Right lobe of liver (tissue), 6 donors: ENCODE results near the gene C1orf210. TPM values are rescaled to one million over a fixed set of nuclear protein-coding genes. Genes with fewer than 3 reads are reported as not detected.

ENCODE experiments used
- ATAC-seq, 4 donors: fragments of 200-7000 bp; cut with Tn5 transposase; one replicate each; pipeline ENCODE4 v1.9.1; 2020; ENCODE audit warnings: mild to moderate bottlenecking in 4 of 4, moderate library complexity in 4 of 4
- DNase-seq, 3 donors: peaks; one replicate each; pipeline ENCODE4 v3.0.0-alpha.2; 2020
- H3K27ac ChIP-seq, 3 donors: fragments of 200-600 bp; one replicate each; pipeline ENCODE4 v1.8.0; 2022
- H3K27me3 ChIP-seq, 2 donors: fragments of 200-600 bp; one replicate each; pipeline ENCODE4 v1.8.0; 2022
- H3K36me3 ChIP-seq, 4 donors: fragments of 200-600 bp; sonication (generic) in 1 of 4; one replicate each; pipeline versions ENCODE4 v1.5.1 to v1.8.0; 2017 to 2022; ENCODE audit warnings: control low read depth in 1 of 4
- H3K4me1 ChIP-seq, 4 donors: fragments of 200-600 bp; sonication (generic) in 1 of 4; one replicate each; pipeline versions ENCODE4 v1.5.1 to v1.8.0; 2017 to 2022; ENCODE audit warnings: control low read depth in 1 of 4
- H3K4me3 ChIP-seq, 3 donors: fragments of 200-600 bp; one replicate each; pipeline ENCODE4 v1.8.0; 2022
- H3K9me3 ChIP-seq, 4 donors: fragments of 200-600 bp; sonication (generic) in 1 of 4; one replicate each; pipeline versions ENCODE4 v1.5.1 to v1.8.0; 2017 to 2022; ENCODE audit warnings: control low read depth in 1 of 4
- POLR2A ChIP-seq: fragments of 450-650 bp; IDR thresholded peaks from one replicate; pipeline ENCODE4 v1.6.1; 2017; ENCODE audit warnings: antibody characterized with exemption, mild to moderate bottlenecking
- WGBS: methylation state at CpG from one replicate; pipeline ENCODE4 v1.1.6; 2018; ENCODE audit warnings: low coverage, low lambda C conversion rate; ENCODE audit not compliant: insufficient coverage; ENCODE audit errors: missing lambda C conversion rate; 5-methylcytosine and 5-hydroxymethylcytosine counted together
- intact Hi-C, 2 donors: fragments of 100-400 bp; cut with DNase I; formaldehyde crosslinking; loops; one replicate each; pipeline versions ENCODE4 v1.11.2 to v1.14.1; 2022
- total RNA-seq, 6 experiments: library from RNA; depleted of rRNA in 2 of 6; stranded (reverse); fragments of >200 nt in 2 of 6; fragmentation: NEBNext Ultra II Directional in 3 of 6; extraction: Animal tissue kit (Norgen Biotek cat#: 25700) in 3 of 6; gene quantifications; one replicate each; pipeline versions ENCODE4 v1.1.0 to v1.2.4, GENCODE V29; 2016 to 2023
- TF ChIP-seq, protein P1 (sequence below), 4 donors: fragments of 200-600 bp in 3 of 4; fragments of 450-650 bp in 1 of 4; IDR thresholded peaks; one replicate each; pipeline versions ENCODE4 v1.5.1 to v1.8.0; 2016 to 2022; ENCODE audit warnings: antibody characterized with exemption in 4 of 4, mild to moderate bottlenecking in 2 of 4
- donor health status: DM: no; HTN: yes; CAD: no.
- donor health status: DM: no; HTN: no; CAD: no.
- donor health status: DM: no; HTN: no; CAD: no.
- donor health status: DM: no; HTN: yes; CAD: no.
- donor health status: DM: no; HTN: yes; CAD: no.

Gene C1orf210
- total RNA-seq, 6 experiments from 2014 or later: 0.58 to 2.7 (median 1.7) TPM

DNA sequence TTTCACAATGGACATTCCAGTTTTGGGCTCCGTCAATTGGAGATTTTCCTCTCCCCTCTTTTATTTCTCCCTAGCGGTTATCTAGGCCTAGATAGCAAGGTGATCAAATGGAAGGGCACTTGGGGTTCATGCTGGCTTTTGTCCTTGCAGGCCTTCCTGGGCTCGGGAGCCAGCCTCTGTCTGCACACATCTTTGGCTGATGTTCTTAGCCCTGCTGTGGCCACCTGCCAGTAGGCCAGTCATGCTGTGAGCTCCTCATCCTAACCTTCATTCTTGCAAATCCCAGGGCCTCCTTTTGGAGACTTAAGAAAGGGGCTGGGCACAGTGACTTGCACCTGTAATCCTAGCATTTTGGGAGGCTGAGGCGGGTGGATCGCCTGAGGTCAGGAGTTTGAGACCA, 28.9 kb upstream of the C1orf210 start:
- Histone ChIP-seq H3K36me3 (no peaks in the 10 kb centered on the region), H3K4me3 (no peak overlapping the region), H3K4me1 (peaks cover 0 to 29% (median 14%) of the 10 kb centered on the region in 4 donors), H3K9me3 (no peaks in the 10 kb centered on the region), H3K27ac (peak overlapping the region in 1 of 3 donors; percentile 45), H3K27me3 (no peaks in the 10 kb centered on the region)
- ATAC-seq (no peak), DNase-seq (peak in 1 of 3 donors; percentile 54)
- intact Hi-C loops: no loop called here
- 53% methylated on average over 4 of the region's 5 CpGs for WGBS
- TF ChIP-seq, protein P1, sequence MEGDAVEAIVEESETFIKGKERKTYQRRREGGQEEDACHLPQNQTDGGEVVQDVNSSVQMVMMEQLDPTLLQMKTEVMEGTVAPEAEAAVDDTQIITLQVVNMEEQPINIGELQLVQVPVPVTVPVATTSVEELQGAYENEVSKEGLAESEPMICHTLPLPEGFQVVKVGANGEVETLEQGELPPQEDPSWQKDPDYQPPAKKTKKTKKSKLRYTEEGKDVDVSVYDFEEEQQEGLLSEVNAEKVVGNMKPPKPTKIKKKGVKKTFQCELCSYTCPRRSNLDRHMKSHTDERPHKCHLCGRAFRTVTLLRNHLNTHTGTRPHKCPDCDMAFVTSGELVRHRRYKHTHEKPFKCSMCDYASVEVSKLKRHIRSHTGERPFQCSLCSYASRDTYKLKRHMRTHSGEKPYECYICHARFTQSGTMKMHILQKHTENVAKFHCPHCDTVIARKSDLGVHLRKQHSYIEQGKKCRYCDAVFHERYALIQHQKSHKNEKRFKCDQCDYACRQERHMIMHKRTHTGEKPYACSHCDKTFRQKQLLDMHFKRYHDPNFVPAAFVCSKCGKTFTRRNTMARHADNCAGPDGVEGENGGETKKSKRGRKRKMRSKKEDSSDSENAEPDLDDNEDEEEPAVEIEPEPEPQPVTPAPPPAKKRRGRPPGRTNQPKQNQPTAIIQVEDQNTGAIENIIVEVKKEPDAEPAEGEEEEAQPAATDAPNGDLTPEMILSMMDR (IDR thresholded peaks at IDR 0.05): no peak
- TF ChIP-seq POLR2A: no peak

DNA sequence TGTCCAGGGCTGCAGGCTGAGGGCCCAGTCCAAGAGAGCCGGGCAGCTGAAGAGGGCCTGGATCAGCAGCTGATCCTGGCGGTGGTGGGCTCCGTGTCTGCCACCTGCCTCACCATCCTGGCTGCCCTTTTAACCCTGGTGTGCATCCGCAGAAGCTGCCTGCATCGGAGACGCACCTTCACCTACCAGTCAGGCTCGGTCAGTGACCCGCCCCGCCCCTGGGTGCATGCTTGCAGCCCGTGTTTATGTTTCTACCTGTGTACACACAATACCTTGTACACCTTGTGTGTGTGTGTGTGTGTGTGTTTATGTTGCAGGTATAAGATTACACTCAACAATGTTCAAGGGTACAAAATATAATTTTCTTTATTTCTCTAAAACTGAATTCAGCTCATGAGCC, 28.4 kb upstream of the C1orf210 start:
- Histone ChIP-seq H3K4me1 (peaks cover 0 to 29% (median 14%) of the 10 kb centered on the region in 4 donors), H3K36me3 (no peaks in the 10 kb centered on the region), H3K27ac (peak overlapping the region in 2 of 3 donors; percentile 45 to 64), H3K4me3 (peak overlapping the region in 1 of 3 donors; percentile 33), H3K27me3 (no peaks in the 10 kb centered on the region), H3K9me3 (no peaks in the 10 kb centered on the region)
- DNase-seq (peak; percentile 71 to 91 (median 90)), ATAC-seq (peak; percentile 75 to 79 (median 76))
- 20% methylated on average over 7 of the region's 10 CpGs for WGBS
- TF ChIP-seq, protein P1 (IDR thresholded peaks at IDR 0.05): no peak
- TF ChIP-seq POLR2A: no peak
- intact Hi-C loops: no loop called here

DNA sequence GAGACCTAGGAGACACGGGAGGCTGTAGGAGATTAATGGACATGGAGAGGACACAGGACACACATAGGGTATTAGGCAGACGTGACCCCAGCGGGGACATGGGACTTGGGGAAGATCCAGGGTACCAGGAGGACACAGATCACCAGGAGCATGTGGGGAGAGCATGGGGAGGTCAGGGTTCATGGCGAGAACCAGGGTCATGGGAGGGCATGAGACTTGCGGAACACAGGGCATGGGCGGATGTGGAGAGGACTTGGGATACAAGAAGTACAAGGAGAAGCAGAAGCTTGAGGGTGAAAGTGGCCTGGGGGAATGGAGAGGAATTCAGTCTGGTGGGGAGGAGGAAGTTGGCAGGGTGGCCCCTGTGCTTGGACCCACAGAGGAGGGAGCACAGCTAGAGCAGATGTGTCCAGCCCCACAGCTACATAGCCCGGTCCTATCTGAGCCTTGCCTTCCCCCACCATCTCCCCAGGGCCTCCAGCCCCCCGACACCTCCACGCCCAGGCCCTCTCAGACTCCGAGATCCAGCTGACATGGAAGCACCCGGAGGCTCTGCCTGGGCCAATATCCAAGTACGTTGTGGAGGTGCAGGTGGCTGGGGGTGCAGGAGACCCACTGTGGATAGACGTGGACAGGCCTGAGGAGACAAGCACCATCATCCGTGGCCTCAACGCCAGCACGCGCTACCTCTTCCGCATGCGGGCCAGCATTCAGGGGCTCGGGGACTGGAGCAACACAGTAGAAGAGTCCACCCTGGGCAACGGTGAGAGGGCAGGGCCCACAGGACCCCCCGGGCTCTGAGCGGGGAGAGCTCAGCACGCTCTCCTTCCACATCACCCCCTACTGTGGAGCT, 27.5 kb upstream of the C1orf210 start:
- Histone ChIP-seq H3K36me3 (no peaks in the 10 kb centered on the region), H3K27ac (peak overlapping the region in 2 of 3 donors; percentile 49 to 64), H3K27me3 (no peaks in the 10 kb centered on the region), H3K4me1 (peaks cover 0 to 29% (median 14%) of the 10 kb centered on the region in 4 donors), H3K4me3 (peak overlapping the region in 2 of 3 donors; percentile 7 to 33), H3K9me3 (no peaks in the 10 kb centered on the region)
- TF ChIP-seq, protein P1 (IDR thresholded peaks at IDR 0.05): no peak
- TF ChIP-seq POLR2A: no peak
- 50% methylated on average over 16 of the region's 24 CpGs for WGBS
- ATAC-seq: peak; percentile 81 to 88 (median 82)
- DNase-seq: peak; percentile 66 to 93 (median 89)
- intact Hi-C loops: no loop called here

DNA sequence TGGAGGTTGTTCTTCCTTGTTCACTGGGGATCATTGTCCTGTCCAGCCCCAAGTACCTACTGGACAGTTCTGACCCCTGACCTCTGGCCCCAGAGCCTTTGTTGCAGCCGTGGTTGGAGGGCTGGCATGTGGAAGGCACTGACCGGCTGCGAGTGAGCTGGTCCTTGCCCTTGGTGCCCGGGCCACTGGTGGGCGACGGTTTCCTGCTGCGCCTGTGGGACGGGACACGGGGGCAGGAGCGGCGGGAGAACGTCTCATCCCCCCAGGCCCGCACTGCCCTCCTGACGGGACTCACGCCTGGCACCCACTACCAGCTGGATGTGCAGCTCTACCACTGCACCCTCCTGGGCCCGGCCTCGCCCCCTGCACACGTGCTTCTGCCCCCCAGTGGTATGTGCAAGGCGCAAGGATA, 26.8 kb upstream of the C1orf210 start:
- Histone ChIP-seq H3K4me1 (peaks cover 0 to 29% (median 14%) of the 10 kb centered on the region in 4 donors), H3K4me3 (peak overlapping the region in 1 of 3 donors; percentile 19), H3K36me3 (no peaks in the 10 kb centered on the region), H3K27me3 (no peaks in the 10 kb centered on the region), H3K27ac (peak overlapping the region in 2 of 3 donors; percentile 49 to 64), H3K9me3 (no peaks in the 10 kb centered on the region)
- TF ChIP-seq, protein P1 (IDR thresholded peaks at IDR 0.05): no peak
- no peak for TF ChIP-seq POLR2A
- ATAC-seq (peak; percentile 11 to 60 (median 51)), DNase-seq (peak in 2 of 3 donors; percentile 68 to 70)
- whole genome bisulfite sequencing: 48% methylated on average over 4 of the region's 19 CpGs
- intact Hi-C loops: no loop called here
